OCI-M2 (cell line): ENCODE measurements around the gene CLTA.

ENCODE experiments used
- DNase-seq: peaks from one replicate; lab custom pipeline; 2025; ENCODE audit not compliant: unreplicated experiment; lab: John Stamatoyannopoulos, UW

The CLTA gene

GRCh38 chr9:36190388-36191289 is at the start of gene CLTA:
CLTA (plus strand) TSS chr9:36190921; CDS start chr9:36191057, 136 bp downstream.
- DNase-seq = peak; percentile 69

GRCh38 chr9:36141288-36141687 is 49.4 kb upstream of the CLTA start:
- no peak for DNase-seq

- DNase-seq = no peak
These were observed 49.0 kb upstream of the CLTA start for GRCh38 chr9:36141761-36142160.

- DNase-seq = no peak
These were observed 48.0 kb upstream of the CLTA start for GRCh38 chr9:36142510-36143244.

GRCh38 chr9:36143245-36143641 is 47.5 kb upstream of the CLTA start:
- DNase-seq = no peak

- DNase-seq = no peak
These were observed 46.1 kb upstream of the CLTA start for GRCh38 chr9:36144309-36145232.

- no peak for DNase-seq
These were observed 44.8 kb upstream of the CLTA start for GRCh38 chr9:36145970-36146369.

GRCh38 chr9:36146651-36147050 is 44.1 kb upstream of the CLTA start:
- DNase-seq = no peak

- DNase-seq = no peak
These were observed 43.1 kb upstream of the CLTA start for GRCh38 chr9:36147441-36148175.

GRCh38 chr9:36148311-36149051 is 42.2 kb upstream of the CLTA start:
- no peak for DNase-seq

- DNase-seq = no peak
These were observed 41.5 kb upstream of the CLTA start for GRCh38 chr9:36149197-36149596.

- DNase-seq = no peak
These were observed 40.0 kb upstream of the CLTA start for GRCh38 chr9:36150574-36151315.

GRCh38 chr9:36151316-36152210 is 39.2 kb upstream of the CLTA start:
- no peak for DNase-seq

- no peak for DNase-seq
These were observed 37.8 kb upstream of the CLTA start for GRCh38 chr9:36152741-36153438.

GRCh38 chr9:36153746-36154145 is 37.0 kb upstream of the CLTA start:
- no peak for DNase-seq

GRCh38 chr9:36154331-36154952 is 36.3 kb upstream of the CLTA start:
- DNase-seq = no peak

GRCh38 chr9:36156116-36156515 is 34.6 kb upstream of the CLTA start:
- no peak for DNase-seq
